ENCODE data around the gene BORCS6. TPM values are rescaled to one million over a fixed set of nuclear protein-coding genes. Genes with fewer than 3 reads are reported as not detected.

Gene BORCS6
- total and polyA plus RNA-seq, 11 donors: 5.1 to 13.5 (median 8.1) TPM

GRCh38 chr17:8204761-8205555 lies 15.0 kb upstream of the BORCS6 start:
- DNase-seq (no peak), ATAC-seq (no peak)
- 87 to 95% (median 90%) methylated on average over 19 of the region's 19 CpGs for WGBS, 4 donors
- H3K4me3 ChIP-seq: no peak overlapping the region
- H3K36me3 ChIP-seq: no peaks in the 10 kb centered on the region
- no peaks in the 10 kb centered on the region for H3K9me3 ChIP-seq
- no peak for TF ChIP-seq POLR2A (IDR thresholded peaks at IDR 0.05)
- TF ChIP-seq CTCF (IDR thresholded peaks at IDR 0.05): no peak
- no peaks in the 10 kb centered on the region for H3K27me3 ChIP-seq
- intact Hi-C loops (cut with DNase I): no loop called here
- no peak overlapping the region for H3K27ac ChIP-seq
- peaks cover 0 to 16% (median 2%) of the 10 kb centered on the region in 12 donors for H3K4me1 ChIP-seq

- 7 to 11% (median 8%) methylated on average over 12 of the region's 12 CpGs for WGBS, 4 donors
- intact Hi-C loops (cut with DNase I): loop anchor here in 1 of 10 donors (1.0 to 10.0 kb wide), 2 partner anchors 8 to 183 kb away; partner anchors contain the start of gene KRABD2
- peak in 4 of 5 donors; percentile 88 to 91 (median 90) for DNase-seq
- TF ChIP-seq CTCF (IDR thresholded peaks at IDR 0.05): no peak
- TF ChIP-seq POLR2A (IDR thresholded peaks at IDR 0.05): peak in 1 of 2 donors; percentile 89
- peak overlapping the region in 11 of 12 donors; percentile 23 to 56 (median 38) for H3K4me3 ChIP-seq
- H3K27ac ChIP-seq: peak overlapping the region; percentile 71 to 88 (median 84)
- ATAC-seq: peak; percentile 56 to 70 (median 61)
- no peaks in the 10 kb centered on the region for H3K27me3 ChIP-seq
- H3K36me3 ChIP-seq: no peaks in the 10 kb centered on the region
- H3K4me1 ChIP-seq: peaks cover 6 to 48% (median 35%) of the 10 kb centered on the region in 12 donors
- no peaks in the 10 kb centered on the region for H3K9me3 ChIP-seq
Observed at GRCh38 chr17:8192070-8192815, 2.3 kb upstream of the BORCS6 start.

- Histone ChIP-seq H3K36me3 (no peaks in the 10 kb centered on the region), H3K27me3 (no peaks in the 10 kb centered on the region), H3K4me3 (peak overlapping the region in 9 of 12 donors; percentile 61 to 96 (median 87)), H3K9me3 (no peaks in the 10 kb centered on the region), H3K27ac (peak overlapping the region in 11 of 12 donors; percentile 43 to 99 (median 95)), H3K4me1 (peaks cover 6 to 53% (median 35%) of the 10 kb centered on the region in 12 donors)
- ATAC-seq (no peak), DNase-seq (peak in 1 of 5 donors; percentile 34)
- TF ChIP-seq POLR2A (IDR thresholded peaks at IDR 0.05) (no peak), CTCF (IDR thresholded peaks at IDR 0.05) (no peak)
- intact Hi-C loops (cut with DNase I): loop anchor here in 1 of 10 donors (10.0 kb wide), 1 partner anchor 184 kb away; the partner anchor contains the start of gene KRABD2
- 32 to 47% (median 43%) methylated on average over 6 of the region's 6 CpGs for WGBS, 4 donors
Observed at GRCh38 chr17:8190506-8190905, 526 bp upstream of the BORCS6 start.
